PC-3 (cell line): ENCODE results near the gene AUTS2. TPM values are rescaled to one million over a fixed set of nuclear protein-coding genes. Genes with fewer than 3 reads are reported as not detected.
"Not testable (repeated sequence)": the region's sequence is repeated elsewhere in the genome, so short reads cannot be mapped to it uniquely, and the experiment has no call there.

ENCODE experiments used
- ATAC-seq: fragments of 200-7000 bp; cut with Tn5 transposase; 2 replicates; pipeline ENCODE4 v1.9.1; 2020; ENCODE audit warnings: mild to moderate bottlenecking, moderate library complexity
- BruUV-seq: library from RNA; stranded (reverse); fragments of 400-500 nt; replicated peaks from 2 replicates; lab custom pipeline; 2021; lab: Mats Ljungman, UMichigan
- CTCF ChIA-PET: fragments of 300-600 bp; sonication (Branson Sonifier 250); formaldehyde crosslinking; loops from one replicate; lab custom pipeline; 2022; ENCODE audit warnings: antibody characterized with exemption; lab: Charles Lee
- POLR2A ChIA-PET: fragments of 300-600 bp; sonication (Branson Sonifier 250); formaldehyde crosslinking; loops from one replicate; lab custom pipeline; 2022; ENCODE audit warnings: antibody characterized with exemption; ENCODE audit not compliant: unreplicated experiment; lab: Charles Lee
- DNase-seq: peaks from one replicate; pipeline ENCODE4 v3.0.0-alpha.2; 2015
- H2AFZ ChIP-seq: fragments of 300-600 bp; sonication (generic); 2 replicates; pipeline ENCODE4 v1.6.0; 2016; ENCODE audit warnings: antibody characterized with exemption, low read length
- H3F3A ChIP-seq: fragments of 300-600 bp; sonication (generic); one replicate; pipeline ENCODE4 v1.6.0; 2017; ENCODE audit warnings: antibody characterized with exemption, low read length, control low read depth, mild to moderate bottlenecking; ENCODE audit not compliant: unreplicated experiment
- H3K27ac ChIP-seq: fragments of 300-600 bp; sonication (generic); 2 replicates; pipeline ENCODE4 v1.5.1; 2016; ENCODE audit warnings: mild to moderate bottlenecking, low read length
- H3K27me3 ChIP-seq: fragments of 300-600 bp; sonication (generic); 2 replicates; pipeline ENCODE4 v1.6.1; 2016; ENCODE audit warnings: low read length, mixed read lengths
- H3K36me3 ChIP-seq: fragments of 300-600 bp; sonication (generic); 2 replicates; pipeline ENCODE4 v1.6.1; 2016; ENCODE audit warnings: low read depth, mixed run types, low read length, mixed read lengths
- H3K4me1 ChIP-seq: fragments of 300-600 bp; sonication (generic); 2 replicates; pipeline ENCODE4 v1.5.1; 2016; ENCODE audit warnings: low read length; ENCODE audit not compliant: insufficient read depth
- H3K4me2 ChIP-seq: fragments of 300-600 bp; sonication (generic); 2 replicates; pipeline ENCODE4 v1.6.0; 2016; ENCODE audit warnings: low read length
- H3K4me3 ChIP-seq: fragments of 300-600 bp; sonication (generic); 2 replicates; pipeline ENCODE4 v1.5.1; 2016; ENCODE audit warnings: mild to moderate bottlenecking, low read length, mixed read lengths
- H3K79me2 ChIP-seq: fragments of 300-600 bp; sonication (generic); 2 replicates; pipeline ENCODE4 v1.6.1; 2017; ENCODE audit warnings: low read length, mixed read lengths
- H3K9ac ChIP-seq: fragments of 300-600 bp; sonication (generic); 2 replicates; pipeline ENCODE4 v1.6.0; 2016; ENCODE audit warnings: mild to moderate bottlenecking, low read length
- H3K9me2 ChIP-seq: fragments of 300-600 bp; sonication (generic); replicated peaks from 2 replicates; pipeline ENCODE4 v1.6.1; 2016; ENCODE audit warnings: mixed run types, low read length, mixed read lengths
- H3K9me3 ChIP-seq: fragments of 300-600 bp; sonication (generic); 2 replicates; pipeline ENCODE4 v1.6.1; 2016; ENCODE audit warnings: low read length, mixed read lengths
- H4K20me1 ChIP-seq: fragments of 300-600 bp; sonication (generic); 2 replicates; pipeline ENCODE4 v1.6.1; 2016; ENCODE audit warnings: low read length, mixed read lengths
- CTCF ChIP-seq: fragments of 300-600 bp; sonication (generic); conservative IDR thresholded peaks from 2 replicates; pipeline ENCODE4 v1.5.1; 2017; ENCODE audit warnings: antibody characterized with exemption, low read depth, mild to moderate bottlenecking, low read length
- EZH2 ChIP-seq: fragments of 300-600 bp; sonication (generic); IDR thresholded peaks from one replicate; pipeline ENCODE4 v1.6.1; 2017; ENCODE audit warnings: antibody characterized with exemption, mild to moderate bottlenecking, low read length; ENCODE audit not compliant: unreplicated experiment
- EZH2phosphoT487 ChIP-seq: fragments of 300-600 bp; sonication (generic); IDR thresholded peaks from 2 replicates; pipeline ENCODE4 v1.6.1; 2018; ENCODE audit warnings: mild to moderate bottlenecking, antibody characterized with exemption, low read length, borderline replicate concordance
- intact Hi-C: fragments of 100-400 bp; cut with micrococcal nuclease; formaldehyde crosslinking; loops from 2 replicates; pipeline ENCODE4 v1.9.0; 2023
- total RNA-seq: library from RNA; depleted of rRNA; stranded (reverse); fragments of >200 nt; gene quantifications from 2 replicates; pipeline ENCODE4 v1.2.3, GENCODE V29; 2014

The AUTS2 gene
- total RNA-seq, 1 experiment from 2014 or later: not detected

GRCh38 chr7:70726951-70727378 lies 1128.7 kb downstream of the AUTS2 start:
- Histone ChIP-seq H3K4me3 (no peak overlapping the region), H3K27me3 (no peaks in the 10 kb centered on the region), H3K36me3 (no peaks in the 10 kb centered on the region), H4K20me1 (no peaks in the 10 kb centered on the region), H3K9me3 (no peaks in the 10 kb centered on the region), H3F3A (no peaks in the 10 kb centered on the region), H3K4me2 (no peak overlapping the region), H3K79me2 (no peaks in the 10 kb centered on the region), H3K9ac (no peak overlapping the region), H2AFZ (no peak overlapping the region), H3K27ac (no peak overlapping the region), H3K9me2 (no peaks in the 10 kb centered on the region), H3K4me1 (no peaks in the 10 kb centered on the region)
- TF ChIP-seq EZH2 (no peak), EZH2phosphoT487 (no peak), CTCF (no peak)
- DNase-seq: no peak
- ATAC-seq: no peak
- POLR2A ChIA-PET: no interaction called here
- BruUV-seq: no TSS peak
- CTCF ChIA-PET: no interaction called here
- intact Hi-C loops: no loop called here

- ATAC-seq (no peak), DNase-seq (no peak)
- Histone ChIP-seq H3K36me3 (no peaks in the 10 kb centered on the region), H3K4me1 (no peaks in the 10 kb centered on the region), H3K79me2 (no peaks in the 10 kb centered on the region), H3K9me2 (no peaks in the 10 kb centered on the region), H4K20me1 (no peaks in the 10 kb centered on the region), H3K4me3 (no peak overlapping the region), H3K9me3 (no peaks in the 10 kb centered on the region), H2AFZ (no peak overlapping the region), H3K27me3 (no peaks in the 10 kb centered on the region), H3K27ac (no peak overlapping the region), H3F3A (no peaks in the 10 kb centered on the region), H3K9ac (no peak overlapping the region), H3K4me2 (no peak overlapping the region)
- ChIA-PET POLR2A (no interaction called here), CTCF (no interaction called here)
- TF ChIP-seq EZH2: no peak
- BruUV-seq: no TSS peak
- intact Hi-C loops: no loop called here
These were observed 1129.6 kb downstream of the AUTS2 start for GRCh38 chr7:70727861-70728260.

- no peak overlapping the region for H3K9ac ChIP-seq
- no peaks in the 10 kb centered on the region for H3K27me3 ChIP-seq
- H3K27ac ChIP-seq: no peak overlapping the region
- H3K9me3 ChIP-seq: no peaks in the 10 kb centered on the region
- intact Hi-C loops: no loop called here
- POLR2A ChIA-PET: no interaction called here
- H4K20me1 ChIP-seq: no peaks in the 10 kb centered on the region
- H3K79me2 ChIP-seq: no peaks in the 10 kb centered on the region
- no peak overlapping the region for H3K4me2 ChIP-seq
- no peaks in the 10 kb centered on the region for H3F3A ChIP-seq
- no peaks in the 10 kb centered on the region for H3K9me2 ChIP-seq
- TF ChIP-seq CTCF (no peak), EZH2 (no peak), EZH2phosphoT487 (no peak)
- no peak overlapping the region for H3K4me3 ChIP-seq
- no peaks in the 10 kb centered on the region for H3K36me3 ChIP-seq
- no peak for ATAC-seq
- H3K4me1 ChIP-seq: no peaks in the 10 kb centered on the region
- CTCF ChIA-PET: no interaction called here
- BruUV-seq: no TSS peak
- DNase-seq: no peak
- H2AFZ ChIP-seq: no peak overlapping the region
These were observed 1130.7 kb downstream of the AUTS2 start for GRCh38 chr7:70728872-70729552.

GRCh38 chr7:70729553-70730157 lies 1131.4 kb downstream of the AUTS2 start:
- CTCF ChIA-PET: not testable (repeated sequence)

More at GRCh38 chr7:70729553-70730157, 1131.4 kb downstream of the AUTS2 start:
- H3K27ac ChIP-seq, H3K4me1 ChIP-seq, H2AFZ ChIP-seq, POLR2A ChIA-PET, H3K36me3 ChIP-seq, H3K9me3 ChIP-seq, H3K79me2 ChIP-seq, H3K4me3 ChIP-seq, H3K9me2 ChIP-seq, H3K9ac ChIP-seq, DNase-seq, intact Hi-C loops, H3K27me3 ChIP-seq, ATAC-seq, H4K20me1 ChIP-seq, H3K4me2 ChIP-seq, BruUV-seq, H3F3A ChIP-seq: not testable (repeated sequence)
